Measurements from ENCODE around the gene TMEM106C. TPM values are rescaled to one million over a fixed set of nuclear protein-coding genes. Genes with fewer than 3 reads are reported as not detected.

The TMEM106C gene
- total RNA-seq, 1 donor from 2014 or later: 68.0 TPM

DNA sequence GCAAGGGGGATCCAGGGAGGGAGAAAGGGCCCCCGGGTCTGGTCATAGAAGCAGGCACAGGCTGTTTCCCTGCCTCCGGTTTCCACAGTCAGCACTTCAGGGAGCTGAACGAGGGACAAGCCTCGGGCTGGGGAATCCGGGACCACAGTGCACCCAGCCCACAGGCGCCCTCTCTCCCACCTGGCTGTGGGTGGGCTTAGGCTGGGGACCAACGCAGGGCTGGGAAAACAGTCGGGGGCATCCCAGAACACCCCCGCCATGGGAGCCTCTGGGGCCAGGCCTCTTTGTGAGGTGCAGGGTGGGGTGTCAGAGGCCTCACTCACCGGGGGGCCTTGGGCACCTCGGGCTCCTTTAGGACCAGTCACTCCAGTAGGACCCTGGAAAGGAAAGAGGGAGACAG lies 16.3 kb downstream of the TMEM106C start:
- no peak for DNase-seq (ENCODE audit: low read depth in 2 of 2)

DNA sequence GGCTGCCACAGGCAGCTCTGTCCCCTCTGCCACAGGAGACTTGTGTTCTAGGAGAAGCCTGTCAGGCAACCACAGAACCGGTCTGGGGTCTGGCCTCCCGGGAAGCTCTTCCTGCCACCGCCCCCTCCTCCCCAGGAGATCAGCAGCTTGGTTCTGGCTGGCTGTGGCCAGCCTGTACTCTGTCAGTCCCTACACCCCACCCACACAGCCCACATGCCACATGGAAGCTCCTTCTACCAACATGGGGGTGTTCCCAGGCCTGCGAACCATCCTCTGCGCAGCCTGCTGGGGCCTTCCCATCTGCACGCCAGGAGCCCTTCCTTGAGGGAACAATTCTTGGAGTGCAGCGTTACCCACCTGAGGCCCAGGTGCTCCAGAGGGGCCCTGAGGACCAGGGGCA lies 16.8 kb downstream of the TMEM106C start:
- no peak for DNase-seq (ENCODE audit: low read depth in 2 of 2)

DNA sequence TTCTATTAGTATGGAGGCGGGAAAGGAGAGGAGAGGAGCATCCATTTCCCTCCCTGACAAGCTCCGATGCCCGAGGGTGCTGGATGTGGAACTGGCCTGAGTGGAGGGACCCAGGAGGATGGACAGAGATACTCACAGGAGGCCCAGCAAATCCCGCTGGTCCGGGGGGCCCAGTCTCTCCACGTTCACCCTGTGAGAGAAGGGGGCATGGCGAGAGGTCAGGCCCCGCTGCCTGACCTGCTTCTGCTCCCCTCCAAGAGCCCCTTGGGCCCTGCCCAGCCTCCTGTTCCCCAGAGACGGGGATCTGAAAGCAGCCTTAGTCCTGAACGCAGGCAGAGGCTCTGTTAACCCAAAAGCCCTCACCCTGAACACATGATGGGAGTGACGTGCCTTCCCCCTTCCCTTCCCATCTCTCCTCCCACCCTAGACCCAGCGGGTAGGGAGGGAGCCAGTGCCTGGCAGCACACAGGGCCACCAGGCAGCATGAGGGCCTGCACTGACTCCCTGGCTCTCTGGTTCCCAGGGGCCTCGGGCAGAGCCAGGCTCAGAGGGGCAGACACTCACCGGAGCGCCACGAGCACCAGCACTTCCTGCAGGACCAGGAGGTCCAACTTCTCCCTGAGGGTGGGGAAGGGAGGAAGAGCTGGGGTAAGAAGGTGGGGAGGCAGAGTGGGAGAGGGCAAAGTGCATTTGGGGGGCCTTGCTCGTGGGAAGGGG lies 17.5 kb downstream of the TMEM106C start:
- no peak for DNase-seq (ENCODE audit: low read depth in 2 of 2)

GRCh38 chr12:47981496-47982260 lies 18.3 kb downstream of the TMEM106C start:
- no peak for DNase-seq (ENCODE audit: low read depth in 2 of 2)

- DNase-seq (ENCODE audit: low read depth in 2 of 2): no peak
These were observed 18.9 kb downstream of the TMEM106C start for GRCh38 chr12:47982311-47982710.

GRCh38 chr12:47982770-47983169 lies 19.4 kb downstream of the TMEM106C start:
- DNase-seq (ENCODE audit: low read depth in 2 of 2): no peak

DNA sequence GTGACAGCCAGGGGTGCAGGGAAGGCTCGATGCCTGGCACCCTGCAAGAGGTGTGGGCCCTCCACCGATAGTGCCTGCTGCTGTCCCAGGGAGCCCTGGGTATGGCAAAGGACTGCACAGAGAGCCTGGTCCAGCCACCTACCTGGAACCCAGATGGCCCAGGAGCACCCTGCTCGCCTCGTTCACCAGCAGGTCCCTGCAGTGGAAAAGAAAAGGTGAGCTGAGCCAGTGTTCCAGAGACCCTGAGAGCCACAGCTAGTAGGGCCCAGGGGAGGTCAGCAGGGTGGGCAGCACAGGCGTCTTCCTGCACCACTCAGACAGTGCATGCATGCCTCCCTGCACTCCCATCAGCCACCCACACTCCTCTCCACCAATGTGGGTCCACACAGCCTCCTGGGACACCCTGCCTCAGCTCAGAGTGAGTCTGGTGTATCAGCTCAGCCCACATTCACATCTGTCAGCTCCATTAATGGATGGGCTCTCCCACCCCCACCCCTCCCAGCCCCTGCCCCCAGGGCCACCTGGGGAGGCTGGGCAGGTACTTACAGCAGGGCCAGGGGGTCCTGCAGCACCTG lies 20.2 kb downstream of the TMEM106C start:
- no peak for DNase-seq (ENCODE audit: low read depth in 2 of 2)

GRCh38 chr12:47984331-47984801 lies 21.0 kb downstream of the TMEM106C start:
- no peak for DNase-seq (ENCODE audit: low read depth in 2 of 2)

- DNase-seq (ENCODE audit: low read depth in 2 of 2): no peak
These were observed 22.3 kb downstream of the TMEM106C start for GRCh38 chr12:47985596-47986290.

- DNase-seq (ENCODE audit: low read depth in 2 of 2): no peak
These were observed 22.9 kb downstream of the TMEM106C start for GRCh38 chr12:47986291-47986660.

DNA sequence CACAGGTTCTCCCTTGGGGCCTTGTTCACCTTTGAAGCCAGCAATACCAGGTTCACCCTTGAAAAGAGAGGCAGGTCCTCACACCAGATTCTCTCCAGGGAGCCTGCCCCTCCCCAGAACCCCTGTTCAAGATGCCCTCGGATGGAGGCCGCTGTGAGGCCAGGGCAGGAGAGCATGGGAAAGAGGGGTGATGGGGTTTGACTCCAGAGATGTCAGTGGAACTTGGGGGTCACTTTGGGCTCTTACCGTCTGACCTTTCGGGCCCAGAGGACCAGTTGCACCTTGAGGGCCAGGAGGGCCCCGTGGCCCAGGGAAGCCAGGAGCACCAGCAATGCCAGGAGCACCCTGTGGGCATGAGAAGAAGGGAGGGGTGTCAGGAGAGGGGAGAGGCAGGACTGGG lies 23.4 kb downstream of the TMEM106C start:
- no peak for DNase-seq (ENCODE audit: low read depth in 2 of 2)

GRCh38 chr12:47987411-47988072 lies 24.1 kb downstream of the TMEM106C start:
- DNase-seq (ENCODE audit: low read depth in 2 of 2): no peak

DNA sequence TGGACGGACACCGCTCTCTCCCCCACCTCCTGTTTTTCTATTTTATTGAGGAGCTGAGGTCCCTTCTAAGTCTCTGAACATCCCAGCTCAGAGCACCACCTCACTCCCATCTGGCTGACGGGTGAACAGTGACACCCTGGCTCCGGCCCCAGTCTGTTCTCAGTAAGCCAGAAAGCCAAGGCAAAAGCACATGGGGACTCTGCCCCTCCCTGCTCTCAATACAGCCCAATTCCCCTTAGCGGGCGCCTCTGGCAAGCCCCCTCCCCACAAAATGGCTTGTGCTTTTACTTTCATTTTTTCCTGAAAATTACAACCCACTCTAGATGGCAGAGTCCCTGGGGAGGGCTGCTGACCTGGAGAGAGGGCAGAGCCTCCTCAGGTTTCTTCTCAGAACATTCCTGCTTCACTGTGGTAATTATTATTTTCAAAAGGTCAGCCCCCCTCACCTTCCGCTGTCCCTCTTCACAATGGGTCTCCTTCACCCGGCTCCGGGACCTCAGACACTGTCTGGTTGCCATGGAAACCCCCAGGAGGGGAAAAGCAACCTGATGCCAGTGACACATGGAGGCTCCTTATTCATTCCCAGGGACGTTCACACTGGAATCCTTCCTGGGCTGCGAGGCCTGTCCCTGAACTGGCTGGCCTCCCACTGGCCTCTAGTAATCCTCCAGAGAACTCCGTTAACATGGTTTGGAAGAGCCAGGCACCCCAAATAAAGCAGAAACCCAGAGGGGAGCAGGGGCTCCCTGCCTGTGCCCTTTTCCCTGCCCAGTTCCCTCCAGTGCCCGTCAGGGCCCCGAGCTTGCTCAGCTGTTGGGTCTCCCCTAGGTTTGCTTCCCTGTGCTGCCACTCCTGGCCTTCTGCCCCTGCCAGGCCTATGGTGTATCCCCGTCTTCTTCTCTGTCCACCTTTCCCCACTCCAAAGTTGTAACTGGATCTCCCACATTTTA lies 25.0 kb downstream of the TMEM106C start:
- DNase-seq (ENCODE audit: low read depth in 2 of 2): no peak

DNA sequence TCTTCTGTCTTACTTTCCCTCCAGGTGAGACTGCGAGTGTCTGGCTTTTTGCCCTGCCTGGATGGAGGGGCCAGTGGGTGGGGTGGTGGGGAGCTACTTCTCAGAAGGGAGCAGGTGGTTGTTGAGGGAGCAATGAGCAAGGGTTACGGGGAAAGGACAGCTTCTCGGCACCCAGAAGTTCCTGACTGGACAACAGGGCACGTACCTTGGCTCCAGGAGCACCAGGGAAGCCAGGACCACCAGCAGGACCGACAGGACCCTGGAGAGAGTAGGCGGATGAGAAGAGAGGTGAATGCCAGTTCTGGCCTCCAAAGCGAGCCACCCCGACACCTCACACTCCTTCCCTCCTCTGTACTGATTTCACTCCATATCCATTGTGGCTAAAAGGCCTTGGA lies 25.6 kb downstream of the TMEM106C start:
- DNase-seq (ENCODE audit: low read depth in 2 of 2): no peak

GRCh38 chr12:47989666-47990065 lies 26.3 kb downstream of the TMEM106C start:
- no peak for DNase-seq (ENCODE audit: low read depth in 2 of 2)

DNA sequence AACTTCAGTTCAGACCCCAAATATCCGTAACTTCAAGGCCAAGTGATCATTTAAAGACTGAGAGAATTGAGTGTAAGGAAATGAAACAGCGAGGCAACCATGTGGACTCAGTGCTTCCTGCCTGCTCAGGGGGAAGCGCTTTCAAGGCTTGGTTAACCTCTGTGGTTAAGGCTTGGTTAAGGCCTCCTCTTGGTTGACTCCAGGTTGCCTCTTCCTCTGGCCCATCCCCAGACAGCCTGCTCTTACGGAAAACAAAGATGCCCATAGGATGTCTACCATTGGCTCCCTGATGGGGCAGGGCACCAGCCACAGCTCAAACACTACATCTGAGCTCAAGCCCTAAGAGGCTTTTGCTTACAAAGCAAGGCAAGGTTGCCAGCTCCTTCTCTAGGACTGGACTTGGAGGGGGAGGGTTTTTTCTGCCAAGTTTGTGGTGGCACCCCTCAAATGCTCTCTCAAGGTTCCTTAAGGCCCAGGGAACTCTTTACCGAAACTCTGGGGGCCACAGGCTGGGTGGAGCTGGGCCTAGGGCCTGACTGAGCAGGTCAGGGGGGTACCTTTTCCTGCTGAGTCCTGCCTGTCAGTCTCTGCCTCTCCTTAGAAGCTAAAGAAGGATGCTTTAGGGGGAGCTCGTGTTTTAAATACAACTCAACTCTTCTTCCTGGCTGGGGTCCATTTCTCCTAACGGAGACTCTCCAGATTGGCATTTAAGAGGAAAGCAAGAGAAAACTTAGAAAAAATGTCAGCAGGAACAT lies 27.1 kb downstream of the TMEM106C start:
- no peak for DNase-seq (ENCODE audit: low read depth in 2 of 2)

GRCh38 chr12:47991106-47992061 lies 28.0 kb downstream of the TMEM106C start:
- no peak for DNase-seq (ENCODE audit: low read depth in 2 of 2)

- no peak for DNase-seq (ENCODE audit: low read depth in 2 of 2)
These were observed 29.4 kb downstream of the TMEM106C start for GRCh38 chr12:47992776-47993175.

Measured in dermis microvascular lymphatic vessel endothelial cell (primary cell).